NT2/D1 (cell line): ENCODE measurements around the gene CCDC87.

Experiments
- SUZ12 ChIP-seq: IDR thresholded peaks from 2 replicates; pipeline ENCODE4 v1.6.1; 2011; ENCODE audit not compliant: insufficient read length, insufficient read depth; ENCODE audit errors: extremely low read depth
- YY1 ChIP-seq: IDR thresholded peaks from 2 replicates; pipeline ENCODE4 v1.6.1; 2011; ENCODE audit not compliant: insufficient read length, insufficient read depth
- ZNF274 ChIP-seq: IDR thresholded peaks from 2 replicates; pipeline ENCODE4 v1.6.1; 2011; ENCODE audit warnings: mild to moderate bottlenecking, low read depth, low read length

GRCh38 chr11:66556086-66556485, 36.8 kb downstream of the CCDC87 start:
- no peak for TF ChIP-seq YY1
- TF ChIP-seq ZNF274 = no peak
- no peak for TF ChIP-seq SUZ12
